ENCODE results near the gene TBL3.
"Not testable (repeated sequence)": the region's sequence is repeated elsewhere in the genome, so short reads cannot be mapped to it uniquely, and the experiment has no call there.

Gene TBL3

GRCh38 chr16:1971796-1972489 is at the start of gene TBL3:
Gene TBL3, plus strand, starts transcription at chr16:1972053. Its CDS starts 112 bp downstream, at chr16:1972165.
- peak; percentile 95 for DNase-seq (ENCODE audit: low spot score)

- DNase-seq (ENCODE audit: low spot score) = no peak
Observed at GRCh38 chr16:1922357-1922756, 49.5 kb upstream of the TBL3 start.

- DNase-seq (ENCODE audit: low spot score) = peak; percentile 63
Observed at GRCh38 chr16:1923299-1924034, 48.4 kb upstream of the TBL3 start.

- DNase-seq (ENCODE audit: low spot score) = no peak
Observed at GRCh38 chr16:1924095-1924494, 47.8 kb upstream of the TBL3 start.

- DNase-seq (ENCODE audit: low spot score) = no peak
Observed at GRCh38 chr16:1926271-1926670, 45.6 kb upstream of the TBL3 start.

- DNase-seq (ENCODE audit: low spot score) = peak; percentile 79
Observed at GRCh38 chr16:1929105-1929504, 42.7 kb upstream of the TBL3 start.

- peak; percentile 99 for DNase-seq (ENCODE audit: low spot score)
Observed at GRCh38 chr16:1929578-1930337, 42.1 kb upstream of the TBL3 start.

- no peak for DNase-seq (ENCODE audit: low spot score)
Observed at GRCh38 chr16:1930338-1930720, 41.5 kb upstream of the TBL3 start.

- no peak for DNase-seq (ENCODE audit: low spot score)
Observed at GRCh38 chr16:1932050-1933028, 39.5 kb upstream of the TBL3 start.

- no peak for DNase-seq (ENCODE audit: low spot score)
Observed at GRCh38 chr16:1933097-1933661, 38.7 kb upstream of the TBL3 start.

- no peak for DNase-seq (ENCODE audit: low spot score)
Observed at GRCh38 chr16:1936945-1937479, 34.8 kb upstream of the TBL3 start.

- DNase-seq (ENCODE audit: low spot score) = no peak
Observed at GRCh38 chr16:1938316-1938715, 33.5 kb upstream of the TBL3 start.

- DNase-seq (ENCODE audit: low spot score) = no peak
Observed at GRCh38 chr16:1938910-1939309, 32.9 kb upstream of the TBL3 start.

GRCh38 chr16:1939833-1940232 is 32.0 kb upstream of the TBL3 start:
- DNase-seq (ENCODE audit: low spot score) = not testable (repeated sequence)

GRCh38 chr16:1940273-1941161 is 31.3 kb upstream of the TBL3 start:
- DNase-seq (ENCODE audit: low spot score) = no peak

GRCh38 chr16:1941162-1942046 is 30.4 kb upstream of the TBL3 start:
- no peak for DNase-seq (ENCODE audit: low spot score)

- DNase-seq (ENCODE audit: low spot score) = no peak
Observed at GRCh38 chr16:1942047-1942809, 29.6 kb upstream of the TBL3 start.

All from GM03348 (cell line).